Vagina (tissue), 2 donors: ENCODE measurements around the gene ZMYM2. TPM values are rescaled to one million over a fixed set of nuclear protein-coding genes. Genes with fewer than 3 reads are reported as not detected.

ENCODE experiments used
- DNase-seq, 2 donors: peaks; one replicate each; pipeline ENCODE4 v3.0.0-alpha.2; 2017; ENCODE audit errors: extremely low spot score in 2 of 2
- H3K27ac ChIP-seq: fragments of 200-600 bp; sonication (generic); one replicate; pipeline ENCODE4 v1.5.1; 2019
- H3K27me3 ChIP-seq: fragments of 200-600 bp; sonication (generic); one replicate; pipeline ENCODE4 v1.5.1; 2019
- H3K36me3 ChIP-seq, 2 donors: fragments of 200-600 bp; sonication (generic); one replicate each; pipeline ENCODE4 v1.5.1; 2017 to 2019
- H3K4me1 ChIP-seq: fragments of 200-600 bp; sonication (generic); one replicate; pipeline ENCODE4 v1.5.1; 2019
- H3K4me3 ChIP-seq, 2 donors: fragments of 200-600 bp; sonication (generic); 1 replicate in 1 of 2; 2 replicates in 1 of 2; pipeline ENCODE4 v1.5.1; 2016 to 2019
- H3K9me3 ChIP-seq: fragments of 200-600 bp; sonication (generic); one replicate; pipeline ENCODE4 v1.5.1; 2019
- POLR2A ChIP-seq, 2 donors: fragments of 450-650 bp; IDR thresholded peaks; one replicate each; pipeline ENCODE4 v1.6.1; 2017; ENCODE audit warnings: antibody characterized with exemption in 2 of 2, mild to moderate bottlenecking in 2 of 2, moderate library complexity in 2 of 2
- POLR2AphosphoS5 ChIP-seq, 2 donors: sonication (generic); formaldehyde crosslinking; IDR thresholded peaks; one replicate each; pipeline ENCODE4 v1.9.0; 2017; ENCODE audit warnings: antibody characterized with exemption in 2 of 2, mild to moderate bottlenecking in 2 of 2, low read depth in 1 of 2; ENCODE audit not compliant: insufficient read depth in 1 of 2
- intact Hi-C: fragments of 100-400 bp; cut with DNase I; formaldehyde crosslinking; loops from one replicate; pipeline ENCODE4 v1.15.1; 2023
- total RNA-seq: library from RNA; depleted of rRNA; stranded (reverse); fragments of >200 nt; gene quantifications from one replicate; pipeline ENCODE4 v1.2.3, GENCODE V29; 2016
- TF ChIP-seq, protein P1 (sequence below), 3 experiments: fragments of 450-650 bp in 2 of 3; fragments of 200-600 bp in 1 of 3; sonication (generic) in 1 of 3; IDR thresholded peaks; one replicate each; pipeline ENCODE4 v1.5.1; 2017 to 2019; ENCODE audit warnings: antibody characterized with exemption in 3 of 3, mild to moderate bottlenecking in 2 of 3, moderate library complexity in 2 of 3

ZMYM2 gene
- total RNA-seq, 1 donor from 2014 or later: 80.8 TPM

DNA sequence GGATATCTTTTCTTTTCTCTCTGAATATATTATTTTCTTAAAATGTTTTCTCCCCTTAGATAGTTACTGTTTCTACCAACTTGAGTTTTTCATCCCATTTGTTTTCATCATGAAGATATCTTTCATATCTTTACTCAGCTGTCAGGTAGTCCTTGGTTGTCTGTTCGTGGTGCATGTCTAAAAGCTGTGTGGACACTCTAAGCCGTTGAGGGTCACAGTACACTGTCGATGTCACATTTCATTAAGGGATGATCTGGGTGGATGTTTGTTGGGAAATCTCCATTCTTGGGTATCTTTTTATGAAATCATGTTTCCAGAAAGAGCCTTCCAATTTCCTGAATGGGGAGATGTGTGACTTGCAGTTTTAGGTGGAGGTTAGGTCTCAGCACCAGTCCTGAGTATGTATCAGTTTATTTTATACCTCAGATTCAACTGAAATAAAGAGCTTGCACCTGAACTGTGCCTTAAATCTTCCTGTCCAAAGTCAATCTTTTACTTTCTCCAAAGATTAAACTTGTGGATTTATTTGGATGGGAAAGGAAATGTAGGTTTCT lies 23.2 kb downstream of the ZMYM2 start:
- TF ChIP-seq, protein P1, sequence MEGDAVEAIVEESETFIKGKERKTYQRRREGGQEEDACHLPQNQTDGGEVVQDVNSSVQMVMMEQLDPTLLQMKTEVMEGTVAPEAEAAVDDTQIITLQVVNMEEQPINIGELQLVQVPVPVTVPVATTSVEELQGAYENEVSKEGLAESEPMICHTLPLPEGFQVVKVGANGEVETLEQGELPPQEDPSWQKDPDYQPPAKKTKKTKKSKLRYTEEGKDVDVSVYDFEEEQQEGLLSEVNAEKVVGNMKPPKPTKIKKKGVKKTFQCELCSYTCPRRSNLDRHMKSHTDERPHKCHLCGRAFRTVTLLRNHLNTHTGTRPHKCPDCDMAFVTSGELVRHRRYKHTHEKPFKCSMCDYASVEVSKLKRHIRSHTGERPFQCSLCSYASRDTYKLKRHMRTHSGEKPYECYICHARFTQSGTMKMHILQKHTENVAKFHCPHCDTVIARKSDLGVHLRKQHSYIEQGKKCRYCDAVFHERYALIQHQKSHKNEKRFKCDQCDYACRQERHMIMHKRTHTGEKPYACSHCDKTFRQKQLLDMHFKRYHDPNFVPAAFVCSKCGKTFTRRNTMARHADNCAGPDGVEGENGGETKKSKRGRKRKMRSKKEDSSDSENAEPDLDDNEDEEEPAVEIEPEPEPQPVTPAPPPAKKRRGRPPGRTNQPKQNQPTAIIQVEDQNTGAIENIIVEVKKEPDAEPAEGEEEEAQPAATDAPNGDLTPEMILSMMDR (IDR thresholded peaks at IDR 0.05): no peak
- TF ChIP-seq POLR2A (IDR thresholded peaks at IDR 0.05) (no peak), POLR2AphosphoS5 (IDR thresholded peaks at IDR 0.05; ENCODE audit: insufficient read depth in 1 of 2, low read depth in 1 of 2) (no peak)
- Histone ChIP-seq H3K9me3 (peaks cover 5% of the 10 kb centered on the region), H3K27me3 (no peaks in the 10 kb centered on the region), H3K4me1 (peaks cover 11% of the 10 kb centered on the region), H3K36me3 (peaks cover 0 to 28% of the 10 kb centered on the region in 2 donors), H3K27ac (no peak overlapping the region), H3K4me3 (no peak overlapping the region)
- no peak for DNase-seq
- intact Hi-C loops: no loop called here

DNA sequence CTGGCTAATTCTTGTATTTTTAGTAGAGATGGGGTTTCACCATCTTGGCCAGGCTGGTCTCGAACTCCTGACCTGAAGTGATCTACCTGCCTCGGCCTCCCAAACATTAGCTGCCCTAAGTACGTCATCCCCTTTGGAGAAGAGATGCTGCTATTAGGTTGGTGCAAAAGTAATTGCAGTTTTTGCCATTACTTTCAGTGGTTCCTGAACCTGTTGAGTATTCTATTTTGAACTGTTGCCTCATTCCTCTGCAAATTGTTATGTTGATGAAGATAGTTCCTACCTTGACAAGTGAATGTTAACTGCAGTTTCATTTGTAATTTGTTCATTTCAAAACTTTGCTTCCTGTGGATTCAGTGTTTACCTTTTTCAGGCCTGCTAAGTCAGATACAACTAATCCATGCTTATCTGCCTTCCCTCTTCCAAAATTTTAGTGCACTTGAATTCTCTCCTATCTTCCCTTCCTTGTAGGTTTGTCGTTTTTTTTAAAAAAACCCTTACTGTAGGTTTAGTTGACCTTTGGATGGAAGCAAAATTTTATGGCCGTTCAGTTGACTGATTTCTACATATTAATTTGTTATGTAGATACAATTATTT lies 24.0 kb downstream of the ZMYM2 start:
- Histone ChIP-seq H3K4me1 (peaks cover 11% of the 10 kb centered on the region), H3K4me3 (no peak overlapping the region), H3K9me3 (peaks cover 5% of the 10 kb centered on the region), H3K27me3 (no peaks in the 10 kb centered on the region), H3K36me3 (peaks cover 0 to 27% of the 10 kb centered on the region in 2 donors), H3K27ac (no peak overlapping the region)
- intact Hi-C loops: no loop called here
- TF ChIP-seq POLR2AphosphoS5 (IDR thresholded peaks at IDR 0.05; ENCODE audit: insufficient read depth in 1 of 2, low read depth in 1 of 2): no peak
- no peak for TF ChIP-seq POLR2A (IDR thresholded peaks at IDR 0.05)
- TF ChIP-seq, protein P1 (IDR thresholded peaks at IDR 0.05): no peak
- no peak for DNase-seq

DNA sequence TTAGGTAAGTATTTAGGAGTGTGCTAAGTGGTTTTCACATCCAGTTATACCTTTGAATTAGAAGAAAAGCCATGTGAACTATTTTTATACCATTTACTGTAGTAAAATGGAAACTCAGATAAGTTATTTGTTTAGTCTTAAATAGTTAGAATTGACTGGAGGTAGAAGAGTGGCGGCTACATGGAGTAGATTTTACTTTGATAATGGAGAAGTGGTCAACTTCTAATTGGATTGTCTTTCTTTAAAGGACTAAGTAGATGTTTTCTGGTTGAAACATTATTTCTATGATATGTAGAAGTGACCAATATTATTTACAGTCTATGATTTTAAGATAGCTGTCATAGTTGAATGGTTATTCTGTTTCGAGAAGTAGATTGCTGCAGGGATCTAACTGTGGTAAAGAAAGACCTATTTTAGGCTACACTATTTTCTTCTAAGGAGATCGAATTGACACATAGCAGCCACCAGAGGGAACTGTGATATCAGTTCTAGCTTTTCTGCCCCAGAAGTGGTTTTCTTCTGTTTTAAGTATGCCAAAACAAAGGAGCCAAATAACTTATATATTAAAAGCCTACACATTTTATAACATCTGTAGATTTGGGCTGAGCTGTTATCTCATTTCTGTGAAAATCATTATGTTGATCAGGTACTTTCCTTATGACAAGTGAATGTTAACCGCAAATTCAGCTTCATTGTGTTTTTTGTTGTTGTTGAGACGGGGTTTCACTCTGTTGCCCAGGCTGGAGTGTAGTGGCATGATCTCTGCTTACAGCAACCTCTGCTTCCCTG lies 26.1 kb downstream of the ZMYM2 start:
- Histone ChIP-seq H3K36me3 (peaks cover 0 to 6% of the 10 kb centered on the region in 2 donors), H3K27ac (no peak overlapping the region), H3K27me3 (no peaks in the 10 kb centered on the region), H3K9me3 (no peaks in the 10 kb centered on the region), H3K4me1 (peaks cover 11% of the 10 kb centered on the region), H3K4me3 (no peak overlapping the region)
- no peak for DNase-seq
- TF ChIP-seq POLR2A (IDR thresholded peaks at IDR 0.05): no peak
- TF ChIP-seq, protein P1 (IDR thresholded peaks at IDR 0.05): peak in 1 of 3 experiments; percentile 20
- TF ChIP-seq POLR2AphosphoS5 (IDR thresholded peaks at IDR 0.05; ENCODE audit: insufficient read depth in 1 of 2, low read depth in 1 of 2): no peak
- intact Hi-C loops: no loop called here

DNA sequence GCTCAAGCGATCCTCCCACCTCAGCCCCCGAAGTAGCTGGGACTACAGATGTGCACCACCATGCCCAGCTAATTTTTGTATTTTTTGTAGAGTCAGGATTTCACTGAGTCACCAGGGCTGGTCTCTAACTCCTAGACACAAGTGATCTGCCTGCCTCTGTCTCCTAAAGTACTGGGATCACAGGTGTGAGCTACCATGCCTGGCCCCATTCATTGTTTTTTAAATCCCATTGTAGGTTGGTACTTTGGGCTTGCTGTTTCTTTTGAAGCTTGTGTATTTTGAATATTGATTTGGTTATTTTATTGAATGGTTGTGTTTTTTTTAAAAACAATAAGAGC lies 26.7 kb downstream of the ZMYM2 start:
- Histone ChIP-seq H3K27ac (no peak overlapping the region), H3K9me3 (no peaks in the 10 kb centered on the region), H3K27me3 (no peaks in the 10 kb centered on the region), H3K4me3 (no peak overlapping the region), H3K36me3 (peaks cover 0 to 4% of the 10 kb centered on the region in 2 donors), H3K4me1 (peaks cover 17% of the 10 kb centered on the region)
- DNase-seq: no peak
- TF ChIP-seq POLR2AphosphoS5 (IDR thresholded peaks at IDR 0.05; ENCODE audit: insufficient read depth in 1 of 2, low read depth in 1 of 2): no peak
- TF ChIP-seq, protein P1 (IDR thresholded peaks at IDR 0.05): no peak
- no peak for TF ChIP-seq POLR2A (IDR thresholded peaks at IDR 0.05)
- intact Hi-C loops: no loop called here

DNA sequence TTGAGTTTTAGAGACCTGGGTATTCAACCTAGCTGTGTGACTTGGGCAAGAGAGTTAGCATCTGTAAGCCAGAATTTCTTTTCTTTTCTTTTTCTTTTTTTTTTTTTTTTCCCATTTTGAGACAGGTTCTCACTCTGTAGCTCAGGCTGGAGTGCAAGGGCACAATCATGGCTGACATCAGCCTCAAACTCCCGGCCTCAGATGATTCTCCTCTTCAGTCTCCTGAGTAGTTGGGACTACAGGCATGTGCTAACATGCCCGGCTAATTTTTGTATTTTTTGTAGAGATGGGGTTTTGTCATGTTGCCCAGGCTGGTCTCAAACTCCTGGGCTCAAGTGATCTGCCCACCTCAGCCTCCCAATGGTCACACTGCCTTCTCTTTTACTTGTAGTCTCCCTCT lies 33.0 kb downstream of the ZMYM2 start:
- peaks cover 17% of the 10 kb centered on the region for H3K4me1 ChIP-seq
- H3K27ac ChIP-seq: no peak overlapping the region
- H3K36me3 ChIP-seq: peaks cover 0 to 29% of the 10 kb centered on the region in 2 donors

More for the DNA sequence above, 33.0 kb downstream of the ZMYM2 start:
- Histone ChIP-seq H3K4me3 (no peak overlapping the region), H3K9me3 (no peaks in the 10 kb centered on the region), H3K27me3 (no peaks in the 10 kb centered on the region)
- TF ChIP-seq POLR2A (IDR thresholded peaks at IDR 0.05): no peak
- TF ChIP-seq POLR2AphosphoS5 (IDR thresholded peaks at IDR 0.05; ENCODE audit: insufficient read depth in 1 of 2, low read depth in 1 of 2): no peak
- TF ChIP-seq, protein P1 (IDR thresholded peaks at IDR 0.05): no peak
- intact Hi-C loops: no loop called here
- DNase-seq: no peak
